LNCaP clone FGC (cell line): ENCODE data around the gene TMOD1.

Experiments used
- DNase-seq: peaks from one replicate; pipeline ENCODE4 v3.0.0-alpha.2; 2011; ENCODE audit warnings: low read depth
- H3K4me3 ChIP-seq: 2 replicates; pipeline ENCODE4 v1.5.1; 2011; ENCODE audit warnings: mild to moderate bottlenecking, low read depth, low read length, control low read depth
- TF ChIP-seq, protein P1 (sequence below): IDR thresholded peaks from 2 replicates; pipeline ENCODE4 v1.5.1; 2012; ENCODE audit warnings: mild to moderate bottlenecking; ENCODE audit not compliant: control insufficient read depth, insufficient read depth; ENCODE audit errors: extremely low read depth

TMOD1 gene

DNA sequence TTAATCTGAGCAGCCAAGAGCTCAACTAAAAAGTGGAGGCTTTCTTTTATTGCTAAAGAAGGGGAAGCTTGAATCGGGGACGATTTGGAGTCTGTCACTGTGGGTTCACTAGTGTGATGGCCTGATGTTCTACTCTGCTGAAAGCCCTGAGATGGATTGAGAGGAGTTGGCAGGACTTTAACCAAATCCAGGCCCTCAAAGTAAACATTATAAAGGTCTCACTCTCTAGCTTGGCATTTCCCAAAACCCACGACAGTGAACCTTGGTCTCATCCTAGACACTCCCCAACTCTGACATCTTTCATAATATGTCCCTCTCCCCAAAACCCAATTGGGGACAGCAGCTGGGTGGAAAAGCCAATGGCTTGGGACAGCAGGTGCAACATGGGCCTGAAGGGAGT lies 32.7 kb downstream of the TMOD1 start:
- TF ChIP-seq, protein P1, sequence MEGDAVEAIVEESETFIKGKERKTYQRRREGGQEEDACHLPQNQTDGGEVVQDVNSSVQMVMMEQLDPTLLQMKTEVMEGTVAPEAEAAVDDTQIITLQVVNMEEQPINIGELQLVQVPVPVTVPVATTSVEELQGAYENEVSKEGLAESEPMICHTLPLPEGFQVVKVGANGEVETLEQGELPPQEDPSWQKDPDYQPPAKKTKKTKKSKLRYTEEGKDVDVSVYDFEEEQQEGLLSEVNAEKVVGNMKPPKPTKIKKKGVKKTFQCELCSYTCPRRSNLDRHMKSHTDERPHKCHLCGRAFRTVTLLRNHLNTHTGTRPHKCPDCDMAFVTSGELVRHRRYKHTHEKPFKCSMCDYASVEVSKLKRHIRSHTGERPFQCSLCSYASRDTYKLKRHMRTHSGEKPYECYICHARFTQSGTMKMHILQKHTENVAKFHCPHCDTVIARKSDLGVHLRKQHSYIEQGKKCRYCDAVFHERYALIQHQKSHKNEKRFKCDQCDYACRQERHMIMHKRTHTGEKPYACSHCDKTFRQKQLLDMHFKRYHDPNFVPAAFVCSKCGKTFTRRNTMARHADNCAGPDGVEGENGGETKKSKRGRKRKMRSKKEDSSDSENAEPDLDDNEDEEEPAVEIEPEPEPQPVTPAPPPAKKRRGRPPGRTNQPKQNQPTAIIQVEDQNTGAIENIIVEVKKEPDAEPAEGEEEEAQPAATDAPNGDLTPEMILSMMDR: no peak

DNA sequence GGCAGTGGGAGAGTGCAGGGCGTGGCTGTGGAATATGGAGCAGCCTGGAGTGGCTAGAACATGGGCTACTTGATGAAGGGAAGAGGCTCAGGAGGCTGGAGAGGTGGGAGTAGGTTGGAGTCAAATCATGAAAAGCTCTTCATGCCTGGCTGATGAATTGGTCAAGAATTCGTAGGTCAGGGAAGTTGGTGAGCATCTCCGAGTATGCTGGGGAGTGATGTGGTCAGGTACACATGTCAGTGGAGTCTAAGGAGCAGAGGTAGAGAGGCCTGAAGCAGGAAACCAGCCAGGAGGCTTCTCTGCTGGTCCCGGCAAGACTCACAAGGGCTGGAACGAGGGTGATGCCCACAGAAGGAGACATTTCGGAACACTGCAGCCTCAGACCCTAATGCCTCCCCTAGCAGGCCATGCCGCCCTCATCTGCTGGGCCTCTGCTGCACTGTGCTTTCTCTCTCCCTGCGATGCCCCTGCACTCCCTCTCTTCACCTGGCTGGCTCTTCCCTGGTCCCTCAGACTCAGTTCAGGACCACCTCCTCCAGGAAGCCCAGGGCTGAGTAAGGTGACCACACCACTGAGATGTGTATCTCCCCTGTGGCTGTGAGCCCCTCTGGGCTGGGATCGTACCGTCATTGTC lies 33.6 kb downstream of the TMOD1 start:
- H3K4me3 ChIP-seq: no peak overlapping the region
- DNase-seq: no peak
- TF ChIP-seq, protein P1: no peak

More for the DNA sequence above, 32.7 kb downstream of the TMOD1 start:
- H3K4me3 ChIP-seq: no peak overlapping the region
- DNase-seq: no peak

DNA sequence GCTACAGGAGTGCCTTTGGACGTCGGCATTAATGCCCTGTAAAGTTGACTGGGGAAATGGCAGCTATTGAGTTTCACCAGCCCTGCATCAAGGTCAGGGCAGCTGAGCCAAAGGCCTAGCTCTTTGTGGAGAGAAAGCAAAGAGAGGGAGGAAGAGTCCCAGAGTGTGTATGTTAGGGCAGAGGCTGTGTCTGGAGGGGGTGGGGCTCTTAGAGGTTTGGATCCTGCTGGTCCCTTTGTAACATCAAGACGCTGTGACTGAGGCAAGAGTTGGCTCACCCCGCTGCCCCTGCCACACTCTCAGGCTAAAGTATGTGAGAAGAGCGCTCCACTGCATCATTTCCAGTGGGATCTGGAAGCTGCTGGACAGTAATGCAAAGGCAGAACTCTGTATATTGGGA lies 34.3 kb downstream of the TMOD1 start:
- DNase-seq: no peak
- TF ChIP-seq, protein P1: no peak
- no peak overlapping the region for H3K4me3 ChIP-seq

DNA sequence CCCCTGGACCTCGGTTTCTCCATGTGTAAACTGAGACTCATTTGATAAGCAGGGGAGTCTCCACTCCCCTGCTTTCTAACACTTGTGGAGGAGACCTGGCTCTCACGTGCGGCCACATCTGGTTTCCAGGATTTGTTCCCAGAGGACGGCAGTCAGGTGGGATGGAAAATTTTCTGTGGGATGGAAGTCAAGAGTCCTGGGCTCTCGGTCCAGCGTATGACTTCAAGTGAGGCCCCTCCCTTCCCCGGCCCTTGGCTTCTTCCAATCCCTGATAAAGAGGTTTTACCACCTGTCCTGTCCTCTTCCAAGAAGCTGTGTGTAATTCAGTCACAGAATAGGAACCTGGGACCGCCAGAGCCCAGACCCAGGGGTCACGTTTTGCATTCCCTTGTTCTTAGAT lies 35.0 kb downstream of the TMOD1 start:
- TF ChIP-seq, protein P1: no peak
- no peak overlapping the region for H3K4me3 ChIP-seq
- no peak for DNase-seq

DNA sequence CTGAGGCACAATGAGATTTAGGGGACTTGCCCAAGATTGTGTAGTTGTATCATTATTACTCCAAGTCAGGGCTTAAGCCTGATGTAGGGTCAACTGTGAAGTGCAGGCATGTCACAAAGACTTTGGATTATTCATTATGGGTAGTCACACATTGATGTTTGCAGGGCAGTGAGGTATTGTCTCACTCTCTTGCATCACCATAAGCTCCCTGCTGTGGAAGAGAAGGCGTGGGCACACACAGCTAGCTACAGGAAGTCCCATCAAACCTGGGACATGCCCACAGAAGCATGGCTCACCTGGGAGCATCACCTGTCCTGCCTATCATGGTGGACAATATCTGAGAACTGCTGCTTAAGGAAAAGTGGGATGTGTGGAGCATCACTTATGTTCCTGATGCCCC lies 42.1 kb downstream of the TMOD1 start:
- TF ChIP-seq, protein P1: no peak
- H3K4me3 ChIP-seq: no peak overlapping the region
- no peak for DNase-seq

DNA sequence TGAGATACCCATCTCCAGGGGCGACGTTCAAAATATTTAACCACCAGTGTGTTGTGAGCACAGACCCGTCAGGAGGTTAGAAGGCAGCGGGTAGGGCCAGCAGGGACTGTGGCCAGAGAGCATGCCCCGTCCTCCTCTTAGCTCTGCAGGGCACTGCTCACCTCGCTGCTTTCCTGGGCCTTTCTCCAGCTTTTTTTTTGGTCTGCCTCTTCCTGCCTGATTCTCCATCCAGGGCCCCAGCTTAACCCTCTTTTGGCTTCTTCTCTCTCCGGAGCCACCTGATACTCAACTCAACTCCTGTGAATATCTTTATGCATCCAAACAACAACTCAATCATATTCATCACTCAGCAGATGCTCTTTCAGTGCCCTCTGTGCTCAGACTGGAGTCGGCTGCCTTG lies 44.0 kb downstream of the TMOD1 start:
- no peak for DNase-seq
- H3K4me3 ChIP-seq: no peak overlapping the region
- TF ChIP-seq, protein P1: no peak
